Measurements from ENCODE around the gene MLYCD. TPM values are rescaled to one million over a fixed set of nuclear protein-coding genes. Genes with fewer than 3 reads are reported as not detected.
"Not testable (repeated sequence)": the region's sequence is repeated elsewhere in the genome, so short reads cannot be mapped to it uniquely, and the experiment has no call there.

Gene MLYCD
- total and polyA plus RNA-seq, 8 donors = 4.3 to 11.2 (median 8.9) TPM

- FAIRE-seq = no peak
- WGBS, 2 donors = 68 to 84% methylated on average over 11 to 12 of the region's 12 CpGs
- H3K27me3 ChIP-seq = no peaks in the 10 kb centered on the region
These were observed 41.2 kb downstream of the MLYCD start for GRCh38 chr16:83940119-83940518.

GRCh38 chr16:83940630-83941378 is 41.9 kb downstream of the MLYCD start:
- intact Hi-C loops (cut with DNase I) = no loop called here
- no peaks in the 10 kb centered on the region for H3K9me3 ChIP-seq
- no peak for FAIRE-seq
- peak in 1 of 4 donors; percentile 11 for ATAC-seq
- 85 to 87% methylated on average over 28 of the region's 28 CpGs for WGBS, 2 donors
- no peak for TF ChIP-seq CTCF (IDR thresholded peaks at IDR 0.05)
- H3K27ac ChIP-seq = no peak overlapping the region
- DNase-seq = peak in 1 of 6 donors; percentile 46
- H3K36me3 ChIP-seq = no peaks in the 10 kb centered on the region
- peaks cover 0 to 8% (median 0%) of the 10 kb centered on the region in 3 donors for H3K4me1 ChIP-seq
- H3K27me3 ChIP-seq = no peaks in the 10 kb centered on the region
- no peak overlapping the region for H3K4me3 ChIP-seq

More at GRCh38 chr16:83940119-83940518, 41.2 kb downstream of the MLYCD start:
- Histone ChIP-seq H3K4me1 (peaks cover 0 to 8% (median 0%) of the 10 kb centered on the region in 3 donors), H3K9me3 (no peaks in the 10 kb centered on the region), H3K4me3 (no peak overlapping the region), H3K27ac (no peak overlapping the region), H3K36me3 (no peaks in the 10 kb centered on the region)
- DNase-seq (peak in 1 of 6 donors; percentile 28), ATAC-seq (no peak)
- TF ChIP-seq CTCF (IDR thresholded peaks at IDR 0.05) = no peak
- intact Hi-C loops (cut with DNase I) = no loop called here

- H3K4me3 ChIP-seq; FAIRE-seq; H3K4me1 ChIP-seq; DNase-seq; intact Hi-C loops (cut with DNase I); H3K36me3 ChIP-seq; H3K27ac ChIP-seq; H3K27me3 ChIP-seq; H3K9me3 ChIP-seq; ATAC-seq: not testable (repeated sequence)
- 96 to 97% methylated on average over 9 of the region's 9 CpGs for WGBS, 2 donors
These were observed 42.6 kb downstream of the MLYCD start for GRCh38 chr16:83941546-83941945.

GRCh38 chr16:83942074-83942473 is 43.2 kb downstream of the MLYCD start:
- no peak for FAIRE-seq
- ATAC-seq = no peak
- H3K27ac ChIP-seq = no peak overlapping the region
- H3K4me1 ChIP-seq = peaks cover 0 to 8% (median 0%) of the 10 kb centered on the region in 3 donors
- TF ChIP-seq CTCF (IDR thresholded peaks at IDR 0.05) = no peak
- no peak for DNase-seq
- intact Hi-C loops (cut with DNase I) = no loop called here
- no peaks in the 10 kb centered on the region for H3K27me3 ChIP-seq
- WGBS, 2 donors = 91 to 95% methylated on average over 14 of the region's 14 CpGs
- no peaks in the 10 kb centered on the region for H3K36me3 ChIP-seq
- H3K9me3 ChIP-seq = no peaks in the 10 kb centered on the region
- no peak overlapping the region for H3K4me3 ChIP-seq

- no peaks in the 10 kb centered on the region for H3K36me3 ChIP-seq
- H3K27ac ChIP-seq = no peak overlapping the region
- H3K4me1 ChIP-seq = peaks cover 0 to 8% (median 0%) of the 10 kb centered on the region in 3 donors
- TF ChIP-seq CTCF (IDR thresholded peaks at IDR 0.05) = no peak
- FAIRE-seq (no peak), DNase-seq (peak in 1 of 6 donors; percentile 40), ATAC-seq (peak in 3 of 4 donors; percentile 55 to 87 (median 56))
- WGBS, 2 donors = 25 to 35% methylated on average over 11 of the region's 11 CpGs
- H3K4me3 ChIP-seq = no peak overlapping the region
- H3K9me3 ChIP-seq = no peaks in the 10 kb centered on the region
- H3K27me3 ChIP-seq = no peaks in the 10 kb centered on the region
- intact Hi-C loops (cut with DNase I) = no loop called here
These were observed 44.0 kb downstream of the MLYCD start for GRCh38 chr16:83942815-83943515.
